Keratinocyte (primary cell): ENCODE measurements around the gene RABGAP1. TPM values are rescaled to one million over a fixed set of nuclear protein-coding genes. Genes with fewer than 3 reads are reported as not detected.

Experiments used
- DNase-seq: peaks from one replicate; pipeline ENCODE4 v3.0.0-alpha.2; 2011; ENCODE audit warnings: low read depth, missing footprints, low spot score
- FAIRE-seq: peaks from 2 replicates; lab custom pipeline; 2011; peaks lifted over from hg19 to GRCh38; lab: Jason Lieb, UNC
- H2AFZ ChIP-seq: 2 replicates; pipeline ENCODE4 v1.6.0; 2012; ENCODE audit warnings: low read length, control low read depth, inconsistent platforms; ENCODE audit not compliant: control insufficient read depth
- H3K27ac ChIP-seq: 2 replicates; pipeline ENCODE4 v1.5.1; 2011; ENCODE audit warnings: low read length; ENCODE audit not compliant: control insufficient read depth, insufficient read depth
- H3K27me3 ChIP-seq: 3 replicates; pipeline ENCODE4 v1.6.0; 2011; ENCODE audit warnings: low read length; ENCODE audit not compliant: control insufficient read depth, insufficient read depth; ENCODE audit errors: extremely low read depth
- H3K36me3 ChIP-seq, 2 experiments: 2 replicates in 1 of 2; 3 replicates in 1 of 2; pipeline ENCODE4 v1.5.1; 2011; ENCODE audit warnings: low read length in 2 of 2, mild to moderate bottlenecking in 1 of 2; ENCODE audit not compliant: control insufficient read depth in 2 of 2, insufficient read depth in 2 of 2; ENCODE audit errors: extremely low read depth in 1 of 2
- H3K4me1 ChIP-seq: 3 replicates; pipeline ENCODE4 v1.5.1; 2011; ENCODE audit warnings: low read length; ENCODE audit not compliant: control insufficient read depth, insufficient read depth; ENCODE audit errors: extremely low read depth
- H3K4me2 ChIP-seq: 3 replicates; pipeline ENCODE4 v1.6.0; 2011; ENCODE audit warnings: low read depth, low read length; ENCODE audit not compliant: control insufficient read depth, insufficient read depth; ENCODE audit errors: extremely low read depth
- H3K4me3 ChIP-seq, 3 experiments: fragments of 200-600 bp in 1 of 3; sonication (generic) in 1 of 3; 2 replicates in 2 of 3; 3 replicates in 1 of 3; pipeline ENCODE4 v1.5.1; 2011 to 2016; ENCODE audit warnings: low read length in 3 of 3, mild to moderate bottlenecking in 3 of 3, control low read depth in 2 of 3, inconsistent platforms in 1 of 3, low read depth in 1 of 3, mixed read lengths in 1 of 3, mixed run types in 1 of 3, moderate library complexity in 1 of 3; ENCODE audit not compliant: control insufficient read depth in 2 of 3, insufficient read depth in 2 of 3; ENCODE audit errors: extremely low read depth in 1 of 3
- H3K79me2 ChIP-seq: 2 replicates; pipeline ENCODE4 v1.6.0; 2012; ENCODE audit warnings: low read length; ENCODE audit not compliant: control insufficient read depth, insufficient read depth
- H3K9ac ChIP-seq: 3 replicates; pipeline ENCODE4 v1.6.0; 2011; ENCODE audit warnings: low read length; ENCODE audit not compliant: control insufficient read depth, insufficient read depth; ENCODE audit errors: extremely low read depth
- H3K9me1 ChIP-seq: 3 replicates; pipeline ENCODE4 v1.6.0; 2011; ENCODE audit warnings: low read length; ENCODE audit not compliant: control insufficient read depth, insufficient read depth; ENCODE audit errors: extremely low read depth
- H3K9me3 ChIP-seq: 2 replicates; pipeline ENCODE4 v1.5.1; 2012; ENCODE audit warnings: low read depth, low read length; ENCODE audit not compliant: control insufficient read depth
- H4K20me1 ChIP-seq: 3 replicates; pipeline ENCODE4 v1.6.0; 2011; ENCODE audit warnings: low read length; ENCODE audit not compliant: control insufficient read depth, insufficient read depth; ENCODE audit errors: extremely low read depth
- EZH2 ChIP-seq: IDR thresholded peaks from one replicate; pipeline ENCODE4 v1.6.1; 2012; ENCODE audit warnings: inconsistent platforms, mild to moderate bottlenecking, low read length, moderate library complexity
- dilution Hi-C: fragments of 300-500 bp; cut with MboI; formaldehyde crosslinking; loops from one replicate; pipeline ENCODE4 v1.7.0; 2020; ENCODE audit warnings: low sequenced_read_pairs; ENCODE audit not compliant: extremely low pct_ligation_motif_present
- polyA plus RNA-seq, 5 experiments: library from polyadenylated mRNA; depleted of rRNA in 3 of 5; stranded (reverse) in 3 of 5; stranded (forward) in 1 of 5; unstranded in 1 of 5; fragments of >200 nt; gene quantifications; 1 replicate in 1 of 5; 2 replicates in 3 of 5; 3 replicates in 1 of 5; pipeline versions ENCODE4 v1.2.1 to v1.2.3, GENCODE V29; 2011 to 2012; ENCODE audit warnings: missing spikeins in 2 of 5, low read depth in 1 of 5, low replicate concordance in 1 of 5
- TF ChIP-seq, protein P1 (sequence below), 3 experiments: IDR thresholded peaks in 1 of 3; conservative IDR thresholded peaks in 1 of 3; optimal IDR thresholded peaks in 1 of 3; 2 replicates in 2 of 3; 3 replicates in 1 of 3; pipeline versions ENCODE3 to v1.5.1; 2011; ENCODE audit warnings: low read length in 3 of 3, mild to moderate bottlenecking in 3 of 3, moderate library complexity in 2 of 3, control low read depth in 1 of 3, inconsistent platforms in 1 of 3; ENCODE audit not compliant: insufficient read depth in 2 of 3; ENCODE audit errors: extremely low read depth in 1 of 3

The RABGAP1 gene
- polyA plus RNA-seq, 1 donor (not counting 4 experiments of a cell fraction or from before 2014, with no cell fraction given): 40.6 TPM

DNA sequence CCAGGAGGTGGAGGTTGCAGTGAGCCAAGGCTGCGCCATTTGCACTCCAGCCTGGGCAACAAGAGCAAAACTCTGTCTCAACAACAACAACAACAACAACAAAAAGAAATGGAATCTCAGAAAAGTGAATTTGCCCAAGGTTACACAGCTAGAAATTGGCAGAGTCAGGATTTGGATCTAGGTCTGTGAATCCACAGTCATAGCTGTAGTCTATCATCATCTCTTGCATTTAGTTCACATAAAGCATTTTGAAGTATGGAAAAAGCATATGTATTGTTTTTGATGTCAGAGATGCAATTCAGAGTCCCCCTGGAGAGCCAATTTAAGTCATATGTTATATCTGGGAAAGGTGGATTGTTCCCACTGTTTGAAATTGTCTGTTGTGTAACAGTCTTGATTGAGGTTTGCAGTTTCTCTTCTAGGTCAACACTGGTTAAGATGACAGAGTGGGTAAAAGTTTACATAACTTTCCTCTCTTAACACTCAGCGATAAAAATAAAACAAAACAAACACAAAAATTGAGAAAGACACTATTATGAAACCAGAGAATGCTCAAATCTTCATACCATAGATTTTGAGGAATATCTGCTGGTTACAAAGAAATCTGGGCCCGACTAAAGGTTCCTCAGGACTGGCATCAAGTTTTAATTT lies 71.2 kb downstream of the RABGAP1 start:
- Histone ChIP-seq H3K9ac (no peak overlapping the region), H3K4me2 (no peak overlapping the region), H3K27ac (no peak overlapping the region), H4K20me1 (no peaks in the 10 kb centered on the region), H3K9me3 (no peaks in the 10 kb centered on the region), H3K4me1 (no peaks in the 10 kb centered on the region), H3K27me3 (no peaks in the 10 kb centered on the region), H2AFZ (no peak overlapping the region), H3K36me3 (peaks cover 4 to 5% of the 10 kb centered on the region in 2 experiments), H3K4me3 (no peak overlapping the region), H3K9me1 (no peaks in the 10 kb centered on the region), H3K79me2 (no peaks in the 10 kb centered on the region)
- TF ChIP-seq, protein P1, sequence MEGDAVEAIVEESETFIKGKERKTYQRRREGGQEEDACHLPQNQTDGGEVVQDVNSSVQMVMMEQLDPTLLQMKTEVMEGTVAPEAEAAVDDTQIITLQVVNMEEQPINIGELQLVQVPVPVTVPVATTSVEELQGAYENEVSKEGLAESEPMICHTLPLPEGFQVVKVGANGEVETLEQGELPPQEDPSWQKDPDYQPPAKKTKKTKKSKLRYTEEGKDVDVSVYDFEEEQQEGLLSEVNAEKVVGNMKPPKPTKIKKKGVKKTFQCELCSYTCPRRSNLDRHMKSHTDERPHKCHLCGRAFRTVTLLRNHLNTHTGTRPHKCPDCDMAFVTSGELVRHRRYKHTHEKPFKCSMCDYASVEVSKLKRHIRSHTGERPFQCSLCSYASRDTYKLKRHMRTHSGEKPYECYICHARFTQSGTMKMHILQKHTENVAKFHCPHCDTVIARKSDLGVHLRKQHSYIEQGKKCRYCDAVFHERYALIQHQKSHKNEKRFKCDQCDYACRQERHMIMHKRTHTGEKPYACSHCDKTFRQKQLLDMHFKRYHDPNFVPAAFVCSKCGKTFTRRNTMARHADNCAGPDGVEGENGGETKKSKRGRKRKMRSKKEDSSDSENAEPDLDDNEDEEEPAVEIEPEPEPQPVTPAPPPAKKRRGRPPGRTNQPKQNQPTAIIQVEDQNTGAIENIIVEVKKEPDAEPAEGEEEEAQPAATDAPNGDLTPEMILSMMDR (optimal IDR thresholded peaks at IDR 0.05 in 1 of 3, IDR thresholded peaks at IDR 0.05 in 1 of 3, conservative IDR thresholded peaks at IDR 0.05 in 1 of 3; ENCODE audit: extremely low read depth in 1 of 3, insufficient read depth in 2 of 3, low read length in 3 of 3): no peak
- no peak for TF ChIP-seq EZH2
- dilution Hi-C loops: no loop called here
- FAIRE-seq (no peak), DNase-seq (no peak)

DNA sequence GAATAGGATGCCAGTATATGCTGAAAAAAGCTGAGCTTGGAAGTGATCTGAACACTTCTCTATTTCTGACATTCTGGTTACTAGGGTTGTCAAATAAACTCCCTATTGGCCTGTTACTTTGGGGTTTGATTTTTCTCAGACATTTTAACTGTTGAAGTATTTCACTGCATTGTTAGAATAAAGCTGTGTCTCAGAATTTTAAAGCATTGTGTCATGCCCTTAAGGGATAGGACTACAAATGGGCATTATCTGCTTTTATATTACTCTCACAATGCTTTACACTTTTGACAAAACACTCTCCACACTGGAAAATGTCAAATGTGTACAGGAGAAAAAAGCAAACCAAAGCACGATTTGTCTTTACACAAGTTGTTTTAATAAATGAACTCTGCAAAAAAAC lies 75.8 kb downstream of the RABGAP1 start:
- Histone ChIP-seq H3K9me3 (no peaks in the 10 kb centered on the region), H3K4me3 (no peak overlapping the region), H3K9ac (no peak overlapping the region), H3K79me2 (no peaks in the 10 kb centered on the region), H3K4me2 (no peak overlapping the region), H3K27me3 (no peaks in the 10 kb centered on the region), H4K20me1 (no peaks in the 10 kb centered on the region), H3K36me3 (peaks cover 0 to 5% of the 10 kb centered on the region in 2 experiments), H3K27ac (no peak overlapping the region), H3K9me1 (no peaks in the 10 kb centered on the region), H3K4me1 (no peaks in the 10 kb centered on the region), H2AFZ (no peak overlapping the region)
- DNase-seq (no peak), FAIRE-seq (no peak)
- TF ChIP-seq, protein P1 (optimal IDR thresholded peaks at IDR 0.05 in 1 of 3, IDR thresholded peaks at IDR 0.05 in 1 of 3, conservative IDR thresholded peaks at IDR 0.05 in 1 of 3; ENCODE audit: extremely low read depth in 1 of 3, insufficient read depth in 2 of 3, low read length in 3 of 3): no peak
- TF ChIP-seq EZH2: no peak
- dilution Hi-C loops: no loop called here
